HG03060 (cell line): ENCODE measurements around the gene CLDN12.
"Not testable (repeated sequence)": the region's sequence is repeated elsewhere in the genome, so short reads cannot be mapped to it uniquely, and the experiment has no call there.

Experiments used
- ATAC-seq: cut with Tn5 transposase; IDR thresholded peaks from one replicate; pipeline ENCODE4 v1.9.1; 2021; ENCODE audit warnings: low read depth, moderate number of reproducible peaks; ENCODE audit not compliant: unreplicated experiment

CLDN12 gene

DNA sequence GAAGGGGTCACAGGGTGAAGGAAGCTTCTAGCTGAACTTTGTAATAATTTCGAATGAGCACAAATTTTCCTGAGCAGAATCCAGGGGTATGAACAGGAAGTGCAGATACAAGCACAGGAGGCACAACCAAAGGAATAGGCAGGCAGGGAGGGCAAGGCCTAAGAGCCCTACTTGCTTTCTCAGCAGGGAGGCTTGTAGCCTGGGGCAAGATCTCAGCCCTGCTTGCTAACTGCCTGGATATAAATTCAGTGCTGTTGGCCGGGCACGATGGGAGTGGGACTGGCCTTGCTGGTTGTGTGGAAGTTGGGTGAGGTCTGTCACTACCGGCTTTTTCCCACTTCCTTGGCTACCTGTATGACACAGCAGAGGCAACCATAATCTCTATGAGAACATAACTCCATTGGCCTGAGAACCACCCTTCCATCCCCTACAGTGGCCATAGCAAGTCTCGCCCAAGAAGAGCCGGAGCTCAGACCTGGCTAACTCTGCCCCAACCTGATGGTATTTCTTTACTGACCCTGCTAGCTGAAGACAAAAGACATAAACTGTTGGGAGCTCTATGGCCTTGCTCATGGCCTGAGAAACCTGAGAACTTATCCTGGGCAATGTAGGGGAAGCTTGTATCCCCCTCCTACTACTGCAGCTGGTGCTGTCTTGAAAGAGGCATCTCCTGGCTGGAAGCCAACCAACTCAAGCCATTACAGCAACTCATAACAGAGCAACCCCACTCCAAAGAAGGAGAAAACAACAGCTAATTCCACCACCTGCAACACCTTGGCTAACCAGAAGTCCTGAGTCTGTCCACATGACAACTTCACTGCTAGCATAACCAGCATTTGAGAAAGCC is 27.6 kb downstream of the CLDN12 start:
- ATAC-seq: no peak

DNA sequence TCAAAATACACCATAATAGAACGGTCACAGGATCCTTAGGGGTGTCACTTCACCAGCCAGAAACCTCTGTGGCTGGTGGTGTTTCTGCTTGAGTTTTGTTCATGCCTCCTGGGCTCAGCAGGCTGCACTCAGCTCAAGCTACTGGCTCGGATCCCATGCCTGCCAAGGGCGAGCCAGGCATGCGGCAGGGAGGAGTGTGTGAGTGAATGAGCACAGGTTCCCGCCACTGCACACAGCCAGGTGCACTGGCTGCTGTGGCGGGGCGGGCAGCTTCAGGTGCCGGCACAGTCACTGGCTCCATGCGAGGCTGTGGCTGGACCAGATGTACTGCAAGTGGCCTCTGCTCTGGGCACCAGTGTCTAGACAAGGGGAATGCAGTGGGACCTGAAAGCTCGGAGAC is 29.5 kb downstream of the CLDN12 start:
- ATAC-seq: no peak

DNA sequence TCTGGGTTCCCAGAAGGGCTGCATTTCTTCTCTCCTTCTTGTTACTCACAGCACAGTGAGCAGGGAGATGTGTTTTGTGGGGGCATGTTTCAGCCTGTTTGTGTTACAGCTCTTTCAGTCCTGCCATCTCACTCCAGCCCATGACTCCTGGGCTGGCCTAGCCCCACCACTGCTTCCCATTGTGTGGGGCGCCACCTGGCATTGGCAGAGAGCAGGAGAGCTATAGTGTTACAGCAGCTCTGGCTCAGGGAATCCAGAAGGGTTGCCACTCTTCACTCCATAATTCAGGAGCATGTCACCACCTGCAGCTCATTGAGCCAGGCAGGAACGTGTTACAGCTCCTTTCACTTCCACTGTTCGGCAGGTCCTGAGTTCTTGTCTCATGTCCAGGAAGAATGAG is 30.0 kb downstream of the CLDN12 start:
- no peak for ATAC-seq

GRCh38 chr7:90445633-90446032 is 42.4 kb downstream of the CLDN12 start:
- ATAC-seq: no peak

GRCh38 chr7:90446137-90446899 is 43.1 kb downstream of the CLDN12 start:
- no peak for ATAC-seq

DNA sequence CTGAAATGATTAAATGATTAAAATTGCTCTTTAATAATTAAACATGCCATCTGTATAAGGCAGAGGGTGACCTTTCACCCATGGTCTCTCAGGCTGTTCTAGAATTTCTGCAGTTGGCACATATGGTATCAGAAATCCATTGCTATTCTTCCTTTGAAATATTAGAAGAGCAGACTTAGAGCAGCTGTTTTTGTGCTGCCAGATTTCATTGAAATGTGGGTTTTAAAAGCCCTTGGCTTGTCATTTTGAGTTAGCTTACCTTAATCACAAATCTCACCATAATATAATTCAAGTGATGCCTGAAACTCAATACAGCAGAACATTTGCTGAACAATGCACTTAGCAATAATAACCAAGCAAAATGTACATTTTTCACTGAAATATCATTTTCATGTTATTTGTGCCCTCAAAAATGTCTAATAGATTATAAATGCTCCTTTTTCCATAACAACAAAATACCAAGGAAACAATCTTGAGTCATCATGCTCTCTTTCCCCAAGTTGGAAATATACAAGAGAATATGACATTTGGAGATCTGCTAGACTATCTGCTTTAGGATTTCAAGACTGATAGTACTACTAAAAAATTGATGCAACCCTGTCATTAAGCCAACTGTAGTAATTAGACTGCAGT is 50.1 kb downstream of the CLDN12 start:
- no peak for ATAC-seq

GRCh38 chr7:90453931-90454330 is 50.7 kb downstream of the CLDN12 start:
- ATAC-seq: no peak

DNA sequence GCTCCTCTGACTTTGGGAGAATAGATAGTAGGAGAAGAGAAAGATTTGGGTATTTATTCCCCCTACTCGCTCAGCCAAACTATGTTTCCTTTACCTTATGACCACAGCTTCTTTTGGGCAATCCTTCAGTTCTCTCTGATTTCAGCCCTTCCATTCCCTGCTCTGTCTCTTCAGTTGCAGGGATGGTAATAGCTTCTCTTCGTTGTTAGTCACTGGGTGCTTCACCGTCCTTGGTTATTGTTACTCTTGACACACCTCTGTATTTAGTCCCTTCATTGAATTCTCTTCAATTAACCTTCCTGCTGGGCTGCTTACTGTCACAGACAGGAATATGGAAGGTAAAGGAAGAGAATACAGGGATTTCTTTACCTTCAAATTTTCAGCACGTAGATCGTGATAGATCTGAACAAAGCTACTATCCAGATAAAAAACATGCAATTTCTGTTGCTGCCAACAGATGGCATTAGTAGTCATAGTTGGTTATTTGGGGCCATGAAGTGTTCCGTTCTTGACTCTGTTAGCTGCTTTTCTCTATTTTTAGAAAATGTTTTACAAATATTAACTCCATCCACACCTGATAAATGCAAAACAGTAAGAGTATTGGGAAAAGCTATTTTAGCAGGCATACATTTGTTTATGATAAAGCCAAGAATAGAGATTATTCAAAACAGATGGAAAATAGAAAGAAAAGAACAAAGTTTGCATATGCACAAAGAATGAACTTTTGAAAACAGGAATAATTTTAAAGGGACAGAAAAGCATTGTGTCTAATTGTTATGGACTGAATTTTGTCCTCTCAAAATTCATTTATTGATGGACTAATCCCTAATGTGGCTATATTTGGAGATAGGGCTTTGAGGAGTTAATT is 52.1 kb downstream of the CLDN12 start:
- peak; percentile 76 for ATAC-seq

GRCh38 chr7:90458104-90458503 is 54.8 kb downstream of the CLDN12 start:
- ATAC-seq: no peak

DNA sequence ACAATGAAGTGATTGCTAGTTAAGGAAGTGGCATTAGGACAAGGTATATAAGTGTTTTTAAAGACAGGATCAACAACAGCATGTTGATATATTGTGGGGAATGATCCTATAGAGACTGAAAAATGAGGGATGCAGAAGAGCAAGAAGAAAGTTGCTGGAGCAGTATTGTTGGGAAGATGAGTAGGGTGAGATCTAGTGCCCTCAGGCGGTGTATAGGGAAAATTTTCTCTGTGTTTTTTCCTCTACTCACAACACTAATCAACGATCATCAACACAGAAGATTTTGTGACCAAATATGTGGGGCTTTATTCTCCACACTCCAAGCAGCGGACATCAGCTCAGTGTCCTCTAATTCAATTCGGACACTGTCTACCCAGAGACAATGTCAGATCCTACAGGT is 56.6 kb downstream of the CLDN12 start:
- ATAC-seq: no peak

DNA sequence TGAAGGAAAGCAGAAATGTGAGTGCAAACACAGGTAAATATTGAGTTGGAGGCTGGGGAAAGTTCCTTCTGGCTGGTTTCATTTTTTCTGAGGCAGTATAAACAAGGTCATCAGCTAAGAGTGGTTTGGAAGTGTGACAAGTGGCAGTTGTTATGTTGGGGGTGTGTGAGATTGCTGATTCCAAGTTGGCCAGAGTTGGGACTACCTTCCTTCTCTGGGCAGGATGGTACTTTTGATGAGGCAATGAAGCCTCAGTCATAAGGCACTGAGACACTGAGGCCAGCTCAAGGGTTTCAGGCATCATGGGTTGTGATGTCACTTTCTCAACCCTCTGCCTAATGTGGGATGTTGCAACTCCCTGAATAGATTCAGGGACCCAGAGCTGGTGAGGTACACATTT is 58.0 kb downstream of the CLDN12 start:
- no peak for ATAC-seq

- not testable (repeated sequence) for ATAC-seq
Measured at GRCh38 chr7:90463151-90463628, 59.9 kb downstream of the CLDN12 start.
